Brain microvascular endothelial cell (primary cell): ENCODE measurements around the gene ZNF619.

Experiments used
- DNase-seq: peaks from one replicate; pipeline ENCODE4 v3.0.0-alpha.2; 2020
- H3K27ac ChIP-seq: fragments of 250-450 bp; sonication (Bioruptor Pico); 2 replicates; pipeline ENCODE4 v1.5.1; 2020; ENCODE audit warnings: mild to moderate bottlenecking, moderate library complexity
- H3K27me3 ChIP-seq: fragments of 250-450 bp; sonication (Bioruptor Pico); replicated peaks from 2 replicates; pipeline ENCODE4 v1.5.1; 2020; ENCODE audit warnings: mild to moderate bottlenecking
- H3K36me3 ChIP-seq: fragments of 250-450 bp; sonication (Bioruptor Pico); replicated peaks from 2 replicates; pipeline ENCODE4 v1.5.1; 2020; ENCODE audit warnings: mild to moderate bottlenecking
- H3K4me3 ChIP-seq: 2 replicates; pipeline ENCODE4 v1.5.1; 2011; ENCODE audit warnings: low read depth, mild to moderate bottlenecking, control low read depth, low read length, moderate library complexity
- CTCF ChIP-seq: IDR thresholded peaks from 2 replicates; pipeline ENCODE4 v1.5.1; 2011; ENCODE audit warnings: low read depth, mild to moderate bottlenecking, moderate library complexity, low read length, control low read depth, inconsistent platforms; ENCODE audit errors: missing control alignments
- in situ Hi-C: cut with HindIII; loops from 2 replicates; pipeline ENCODE4 v1.10.0; 2017; ENCODE audit warnings: low sequenced_read_pairs, low pct_ligation_motif_present

Gene ZNF619

GRCh38 chr3:40450438-40450837 is 26.5 kb upstream of the ZNF619 start:
- Histone ChIP-seq H3K27ac (no peak overlapping the region), H3K4me3 (no peak overlapping the region), H3K27me3 (no peaks in the 10 kb centered on the region), H3K36me3 (no peaks in the 10 kb centered on the region)
- no peak for DNase-seq
- no peak for TF ChIP-seq CTCF
- in situ Hi-C loops, result no loop called here

- in situ Hi-C loops, result no loop called here
- no peaks in the 10 kb centered on the region for H3K36me3 ChIP-seq
- no peak for DNase-seq
- TF ChIP-seq CTCF, result no peak
- no peak overlapping the region for H3K27ac ChIP-seq
- H3K4me3 ChIP-seq, result no peak overlapping the region
- no peaks in the 10 kb centered on the region for H3K27me3 ChIP-seq
Measured at GRCh38 chr3:40451551-40451950, 25.4 kb upstream of the ZNF619 start.

GRCh38 chr3:40452057-40452456 is 24.9 kb upstream of the ZNF619 start:
- Histone ChIP-seq H3K4me3 (no peak overlapping the region), H3K36me3 (no peaks in the 10 kb centered on the region), H3K27me3 (no peaks in the 10 kb centered on the region), H3K27ac (no peak overlapping the region)
- DNase-seq, result no peak
- TF ChIP-seq CTCF, result no peak
- in situ Hi-C loops, result no loop called here

DNA sequence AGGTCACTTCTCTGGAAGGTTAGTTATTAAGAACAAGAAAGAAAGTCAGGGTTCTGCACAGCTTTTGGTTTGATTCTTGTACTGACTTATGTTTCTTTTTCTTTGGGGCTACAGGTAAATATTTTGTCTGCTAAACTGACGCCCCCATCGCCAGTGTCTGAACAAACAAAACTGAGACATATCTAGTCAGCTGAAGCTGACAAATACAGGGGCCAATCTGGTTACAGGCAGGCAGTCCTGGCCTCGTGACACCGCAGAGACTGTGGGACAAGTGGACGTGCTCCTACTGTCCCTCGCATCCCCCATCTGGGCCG is 24.4 kb upstream of the ZNF619 start:
- Histone ChIP-seq H3K4me3 (peak overlapping the region; percentile 92), H3K27me3 (no peaks in the 10 kb centered on the region), H3K27ac (peak overlapping the region; percentile 84), H3K36me3 (no peaks in the 10 kb centered on the region)
- DNase-seq, result no peak
- no peak for TF ChIP-seq CTCF
- in situ Hi-C loops, result no loop called here

DNA sequence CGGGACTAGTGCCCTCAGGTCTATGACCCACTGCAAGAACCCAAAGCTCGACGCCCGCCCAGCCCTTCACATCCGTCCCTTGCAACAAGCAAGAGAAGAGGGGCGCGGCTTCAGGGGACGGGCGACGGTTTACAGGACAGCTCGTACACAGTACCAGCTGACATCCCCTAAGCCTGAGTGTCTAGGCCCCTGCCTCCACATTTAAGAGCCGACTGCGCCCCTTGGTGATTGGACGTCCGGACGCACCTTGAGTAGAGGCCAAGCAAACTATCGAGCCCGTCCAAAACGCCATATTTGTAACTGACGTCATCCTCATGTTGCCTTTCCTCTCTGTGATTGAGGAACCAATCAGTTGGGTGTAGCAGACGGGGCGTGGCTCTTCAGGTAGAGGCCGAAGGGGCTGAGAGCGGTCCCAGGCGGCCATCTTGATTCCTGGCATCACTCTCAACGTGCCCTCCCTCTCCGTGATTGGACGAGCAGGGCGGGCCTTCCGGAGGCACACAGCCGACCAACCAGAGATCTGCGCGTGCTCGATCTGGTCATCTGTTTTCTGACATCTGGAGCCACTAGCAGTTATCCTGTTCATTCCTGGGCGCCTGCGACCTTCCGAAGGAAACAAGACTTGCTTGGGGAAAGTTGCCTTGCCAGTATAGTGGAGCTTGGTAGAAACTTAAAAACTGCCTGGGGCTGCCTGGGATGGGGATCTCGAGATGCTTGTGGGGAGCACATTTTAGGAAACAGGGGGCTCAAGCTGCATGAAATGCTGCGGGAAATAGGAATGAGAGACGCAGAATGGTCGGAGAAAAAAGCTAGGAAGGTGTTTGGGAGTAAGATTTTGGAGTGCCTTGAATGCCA is 23.8 kb upstream of the ZNF619 start:
- DNase-seq, result peak; percentile 98
- Histone ChIP-seq H3K27me3 (no peaks in the 10 kb centered on the region), H3K4me3 (peak overlapping the region; percentile 92), H3K27ac (peak overlapping the region; percentile 84), H3K36me3 (peaks cover 4% of the 10 kb centered on the region)
- in situ Hi-C loops, result no loop called here
- TF ChIP-seq CTCF, result no peak

DNA sequence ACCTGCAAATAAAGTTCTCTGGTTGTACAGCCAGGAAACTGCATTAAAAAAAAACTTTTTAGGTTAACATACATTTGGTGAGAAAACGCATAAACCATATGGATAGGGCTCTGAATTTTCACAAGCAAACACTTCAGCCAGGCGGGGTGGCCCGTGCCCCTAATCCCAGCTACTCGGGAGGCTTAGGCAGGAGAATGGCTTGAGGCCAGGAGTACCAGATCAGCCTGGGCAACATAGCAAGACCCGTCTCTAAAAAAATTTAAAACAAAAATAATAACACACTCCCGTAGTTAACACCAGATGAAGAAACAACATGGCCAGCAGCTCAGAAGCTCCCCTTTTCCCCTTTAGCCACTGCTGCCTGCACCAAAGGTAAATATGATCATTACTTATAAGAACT is 23.0 kb upstream of the ZNF619 start:
- Histone ChIP-seq H3K27ac (no peak overlapping the region), H3K4me3 (no peak overlapping the region)

More for the DNA sequence above, 23.0 kb upstream of the ZNF619 start:
- no peak for TF ChIP-seq CTCF
- Histone ChIP-seq H3K36me3 (peaks cover 12% of the 10 kb centered on the region), H3K27me3 (no peaks in the 10 kb centered on the region)
- DNase-seq, result no peak
- in situ Hi-C loops, result no loop called here
